Retinal pigment epithelial cell (primary cell): ENCODE measurements around the gene NOTCH4.

Source experiments
- DNase-seq: peaks from one replicate; pipeline ENCODE4 v3.0.0-alpha.2; 2010; ENCODE audit warnings: low read depth
- H3K4me3 ChIP-seq: 2 replicates; pipeline ENCODE4 v1.5.1; 2011; ENCODE audit warnings: mild to moderate bottlenecking, low read length, control low read depth, moderate library complexity
- TF ChIP-seq, protein P1 (sequence below): conservative IDR thresholded peaks from 2 replicates; pipeline ENCODE4 v1.5.1; 2011; ENCODE audit warnings: low read depth, low read length, control low read depth, inconsistent platforms

Gene NOTCH4

DNA sequence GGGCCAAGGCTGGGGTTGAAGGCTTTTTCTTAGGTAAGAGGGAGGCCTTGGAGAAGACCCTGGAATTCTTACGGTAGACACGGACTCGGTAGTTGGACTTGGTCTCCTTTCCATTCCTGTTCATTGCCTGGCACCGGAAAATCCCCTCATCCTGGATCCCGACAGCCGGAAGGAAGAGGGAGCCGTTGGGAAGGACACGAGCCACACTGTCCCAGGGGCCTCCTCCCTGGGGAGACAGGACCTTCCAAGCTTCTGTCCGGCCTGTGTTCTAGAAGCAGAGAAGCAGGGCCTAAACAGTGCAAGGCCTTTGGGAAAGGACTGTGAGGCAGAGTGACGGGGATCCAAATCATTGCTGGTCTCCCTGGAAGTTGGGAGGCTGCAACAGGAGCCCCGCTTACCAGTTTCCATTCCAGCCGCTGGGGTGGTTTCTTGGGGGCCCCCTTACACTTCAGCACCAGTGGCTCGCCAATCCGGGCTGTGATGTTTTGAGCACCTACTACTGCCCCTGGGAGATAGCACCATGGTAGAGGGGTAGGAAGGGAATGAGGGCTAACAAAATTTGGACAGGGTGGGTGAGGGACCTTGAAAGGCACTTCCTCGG is 40.3 kb downstream of the NOTCH4 start:
- TF ChIP-seq, protein P1, sequence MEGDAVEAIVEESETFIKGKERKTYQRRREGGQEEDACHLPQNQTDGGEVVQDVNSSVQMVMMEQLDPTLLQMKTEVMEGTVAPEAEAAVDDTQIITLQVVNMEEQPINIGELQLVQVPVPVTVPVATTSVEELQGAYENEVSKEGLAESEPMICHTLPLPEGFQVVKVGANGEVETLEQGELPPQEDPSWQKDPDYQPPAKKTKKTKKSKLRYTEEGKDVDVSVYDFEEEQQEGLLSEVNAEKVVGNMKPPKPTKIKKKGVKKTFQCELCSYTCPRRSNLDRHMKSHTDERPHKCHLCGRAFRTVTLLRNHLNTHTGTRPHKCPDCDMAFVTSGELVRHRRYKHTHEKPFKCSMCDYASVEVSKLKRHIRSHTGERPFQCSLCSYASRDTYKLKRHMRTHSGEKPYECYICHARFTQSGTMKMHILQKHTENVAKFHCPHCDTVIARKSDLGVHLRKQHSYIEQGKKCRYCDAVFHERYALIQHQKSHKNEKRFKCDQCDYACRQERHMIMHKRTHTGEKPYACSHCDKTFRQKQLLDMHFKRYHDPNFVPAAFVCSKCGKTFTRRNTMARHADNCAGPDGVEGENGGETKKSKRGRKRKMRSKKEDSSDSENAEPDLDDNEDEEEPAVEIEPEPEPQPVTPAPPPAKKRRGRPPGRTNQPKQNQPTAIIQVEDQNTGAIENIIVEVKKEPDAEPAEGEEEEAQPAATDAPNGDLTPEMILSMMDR = no peak
- no peak for DNase-seq
- no peak overlapping the region for H3K4me3 ChIP-seq

DNA sequence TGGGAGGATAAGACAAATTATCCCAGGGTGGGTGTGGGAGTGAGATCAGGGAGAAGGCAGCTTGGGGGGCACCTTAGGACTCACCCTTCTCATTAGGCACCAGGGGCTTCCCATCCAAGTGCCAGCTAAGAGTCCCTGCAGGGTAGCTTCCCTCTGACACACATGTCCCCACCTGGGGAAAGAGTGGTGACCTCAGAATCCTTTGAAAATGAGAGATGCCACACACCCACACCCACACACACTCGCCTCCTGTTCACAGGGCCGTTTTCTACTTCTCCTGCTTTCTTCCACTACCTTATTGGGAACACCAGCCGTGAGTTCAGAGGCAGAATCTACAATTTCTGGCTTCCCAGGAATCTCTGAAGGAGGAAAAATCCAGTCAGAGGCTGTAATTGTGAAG is 40.8 kb downstream of the NOTCH4 start:
- H3K4me3 ChIP-seq = no peak overlapping the region
- DNase-seq = no peak
- TF ChIP-seq, protein P1 = no peak

- DNase-seq = no peak
- H3K4me3 ChIP-seq = no peak overlapping the region
These were observed 41.3 kb downstream of the NOTCH4 start for GRCh38 chr6:32182555-32182981.

DNA sequence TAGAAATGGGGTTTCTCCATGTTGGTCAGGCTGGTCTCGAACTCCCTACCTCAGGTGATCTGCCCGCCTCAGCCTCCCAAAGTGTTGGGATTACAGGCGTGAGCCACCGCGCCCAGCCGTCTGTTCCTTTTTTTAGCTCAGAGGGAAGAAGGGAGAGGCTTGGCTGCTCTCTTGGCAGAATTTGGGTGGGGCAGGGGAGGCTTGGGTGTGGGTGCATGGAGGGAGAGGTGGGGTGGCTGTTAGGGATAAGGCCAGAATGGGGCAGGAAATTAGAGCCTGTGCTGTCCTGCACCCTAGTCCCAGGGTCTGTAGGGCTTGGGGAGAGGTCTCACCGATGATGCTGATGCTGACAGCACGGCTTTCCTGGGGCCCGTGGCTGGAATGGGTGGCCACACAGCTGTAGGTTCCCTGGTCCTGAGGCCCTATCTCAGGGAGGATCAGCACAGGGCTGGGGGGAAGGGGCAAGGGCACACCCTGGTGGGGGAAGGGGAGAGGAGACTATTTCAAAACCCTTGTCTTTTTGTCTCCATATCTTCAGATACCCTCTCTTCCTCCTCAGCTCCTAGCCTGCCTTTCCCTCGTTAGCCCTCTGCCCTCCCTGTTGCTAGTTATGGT is 41.8 kb downstream of the NOTCH4 start:
- DNase-seq = no peak
- no peak overlapping the region for H3K4me3 ChIP-seq
- TF ChIP-seq, protein P1 = no peak

More at GRCh38 chr6:32182555-32182981, 41.3 kb downstream of the NOTCH4 start:
- TF ChIP-seq, protein P1 = no peak

DNA sequence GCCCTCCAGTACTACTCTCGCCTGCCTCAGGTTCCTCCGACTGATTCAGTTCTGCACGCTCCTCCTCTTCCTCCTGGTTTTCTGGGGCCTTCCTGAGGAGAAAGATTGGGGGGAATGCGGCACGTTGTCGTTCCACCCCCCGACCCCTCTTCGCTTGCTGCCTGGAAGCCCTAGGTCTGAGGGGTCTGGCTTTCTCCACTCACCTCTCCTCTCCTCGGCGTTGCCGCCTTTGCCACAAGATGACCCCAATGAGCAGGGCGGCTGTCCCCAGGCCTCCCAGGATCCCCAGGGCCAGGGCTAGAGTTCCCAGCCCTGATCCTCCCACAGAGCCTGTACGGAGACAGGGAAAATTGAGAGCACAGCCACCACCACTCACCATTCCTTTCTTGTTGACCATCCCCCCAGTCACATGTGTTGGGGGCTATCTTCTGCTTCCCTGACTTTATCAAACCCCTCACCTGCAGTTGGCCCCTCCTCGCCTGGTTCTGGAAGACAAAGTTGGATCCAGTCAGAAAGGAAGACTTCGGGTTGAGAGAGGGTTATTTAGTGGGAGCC is 42.6 kb downstream of the NOTCH4 start:
- DNase-seq = no peak
- no peak overlapping the region for H3K4me3 ChIP-seq
- TF ChIP-seq, protein P1 = no peak

DNA sequence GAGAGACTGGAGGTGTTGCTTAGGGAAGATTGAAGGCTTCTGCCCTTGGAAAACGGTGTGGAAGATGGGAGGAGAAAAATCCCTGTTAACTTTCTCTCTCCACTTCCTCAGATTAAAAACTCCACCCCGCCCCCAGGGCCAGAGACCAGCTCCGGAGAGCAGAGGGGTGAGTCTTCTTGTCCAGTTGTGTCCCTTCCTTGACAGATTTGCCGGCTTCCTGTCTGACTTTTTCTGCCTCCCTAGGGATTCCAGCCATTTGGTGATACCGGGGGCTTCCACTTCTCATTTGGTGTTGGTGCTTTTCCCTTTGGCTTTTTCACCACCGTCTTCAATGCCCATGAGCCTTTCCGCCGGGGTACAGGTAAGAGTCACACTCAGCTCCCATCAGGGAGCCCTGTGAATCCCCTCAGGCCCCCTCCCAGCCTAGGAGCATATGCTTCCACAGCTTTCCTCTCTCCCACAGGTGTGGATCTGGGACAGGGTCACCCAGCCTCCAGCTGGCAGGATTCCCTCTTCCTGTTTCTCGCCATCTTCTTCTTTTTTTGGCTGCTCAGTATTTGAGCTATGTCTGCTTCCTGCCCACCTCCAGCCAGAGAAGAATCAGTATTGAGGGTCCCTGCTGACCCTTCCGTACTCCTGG is 44.0 kb downstream of the NOTCH4 start:
- no peak for DNase-seq
- TF ChIP-seq, protein P1 = no peak
- no peak overlapping the region for H3K4me3 ChIP-seq
